HG02678 (cell line): ENCODE results near the gene CNTD1.

Source experiments
- ATAC-seq: cut with Tn5 transposase; IDR thresholded peaks from one replicate; pipeline ENCODE4 v1.9.1; 2021; ENCODE audit warnings: mild to moderate bottlenecking, moderate library complexity; ENCODE audit not compliant: unreplicated experiment

Gene CNTD1

DNA sequence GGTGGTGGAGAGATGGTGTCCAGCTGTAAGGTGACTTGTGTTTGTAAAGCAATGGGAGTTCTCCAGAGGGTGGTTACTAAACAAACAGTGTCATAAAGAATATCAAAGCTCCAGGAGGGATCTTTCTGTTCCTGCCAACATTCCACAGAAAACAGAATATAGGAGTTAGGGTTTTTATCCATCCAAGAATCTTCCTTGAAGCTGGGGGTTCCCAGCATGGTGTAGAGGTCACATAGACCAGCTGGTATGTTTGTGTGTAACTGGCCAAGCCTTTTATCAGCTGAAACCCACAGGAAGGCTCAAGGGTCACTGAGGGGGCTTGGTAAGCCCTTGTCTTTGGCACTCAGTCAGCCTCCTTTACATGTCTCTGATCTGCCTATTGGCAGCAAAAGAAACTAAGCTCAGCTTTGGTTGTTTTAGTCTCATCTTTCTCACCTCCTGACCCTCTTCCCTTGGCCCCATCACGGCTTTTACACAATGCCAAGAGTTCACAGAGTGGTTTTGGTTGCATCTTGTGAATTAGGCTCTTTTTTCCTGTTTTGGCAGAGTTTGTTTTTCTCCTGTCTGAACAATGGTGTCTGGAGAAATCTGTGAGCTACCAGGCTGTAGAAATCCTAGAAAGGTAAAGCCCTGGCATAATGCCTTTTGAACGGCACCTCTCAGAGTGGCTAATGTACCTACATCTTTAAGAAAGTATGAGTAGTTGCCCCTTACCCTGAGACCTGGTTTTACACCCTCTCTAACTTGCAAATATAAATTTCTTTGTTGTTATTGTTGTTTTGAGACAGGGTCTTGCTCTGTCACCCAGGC, 4.6 kb downstream of the CNTD1 start:
- no peak for ATAC-seq

DNA sequence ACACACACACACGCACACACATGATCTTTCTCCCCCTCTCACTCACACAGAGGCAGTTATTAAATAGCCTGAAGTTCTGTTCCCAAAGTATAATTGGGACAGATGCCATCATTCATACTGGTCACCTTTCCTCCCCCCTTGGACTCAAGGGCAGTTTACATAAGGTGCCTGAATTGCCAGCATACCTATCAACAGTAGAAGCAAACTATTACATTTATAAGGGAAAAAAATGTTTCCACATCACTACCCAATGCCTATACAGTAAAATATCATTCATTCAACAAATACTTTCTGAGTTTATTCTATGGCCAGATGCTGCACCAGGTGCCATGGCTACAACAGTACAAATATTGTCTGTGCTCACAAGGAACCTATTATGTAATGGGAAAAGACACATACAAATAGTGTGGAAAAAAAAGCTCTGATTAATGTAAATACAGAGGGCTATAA, 6.3 kb downstream of the CNTD1 start:
- no peak for ATAC-seq

DNA sequence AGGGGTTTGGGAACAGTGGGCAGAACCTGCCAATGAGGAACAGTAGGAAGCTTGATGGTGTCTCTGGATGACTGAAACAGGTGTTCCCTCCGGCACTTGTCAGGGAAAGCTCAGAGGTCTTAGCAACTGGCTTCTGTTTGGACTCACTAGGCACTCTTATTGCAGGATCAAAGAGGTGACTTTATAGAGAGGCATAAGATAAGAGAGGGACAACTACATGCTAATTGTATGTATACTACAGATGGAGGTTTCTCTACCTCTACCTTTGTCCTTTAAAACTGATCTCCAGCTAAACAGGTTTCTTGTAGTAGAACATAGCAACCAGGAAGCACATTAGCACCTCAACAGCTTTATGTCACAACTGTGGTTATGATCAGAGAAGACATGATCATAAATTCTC, 7.6 kb downstream of the CNTD1 start:
- ATAC-seq, result no peak

- ATAC-seq, result no peak
These were observed 10.6 kb downstream of the CNTD1 start for GRCh38 chr17:42809250-42809649.

- no peak for ATAC-seq
These were observed 16.2 kb downstream of the CNTD1 start for GRCh38 chr17:42814633-42815399.

- ATAC-seq, result no peak
These were observed 19.2 kb downstream of the CNTD1 start for GRCh38 chr17:42817866-42818265.

DNA sequence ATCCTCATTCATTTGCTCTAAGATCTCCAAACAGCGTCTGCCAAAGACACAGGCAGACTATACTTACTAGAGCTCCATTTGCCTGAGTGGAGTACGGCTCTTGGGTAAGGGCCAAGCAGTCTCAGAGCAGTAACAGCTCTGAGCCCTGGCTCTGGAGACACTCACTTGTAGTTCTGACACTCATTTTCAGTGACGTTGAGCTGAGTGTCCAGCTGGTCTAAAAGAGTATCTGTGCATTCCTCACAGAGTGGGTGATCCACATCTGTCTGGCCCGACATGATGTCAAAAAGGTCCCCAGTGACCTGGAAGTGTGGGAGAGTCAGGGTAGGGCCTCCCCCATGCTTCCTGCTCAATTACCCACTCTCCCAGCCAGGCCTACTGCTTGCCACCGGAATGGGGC, 19.7 kb downstream of the CNTD1 start:
- no peak for ATAC-seq

DNA sequence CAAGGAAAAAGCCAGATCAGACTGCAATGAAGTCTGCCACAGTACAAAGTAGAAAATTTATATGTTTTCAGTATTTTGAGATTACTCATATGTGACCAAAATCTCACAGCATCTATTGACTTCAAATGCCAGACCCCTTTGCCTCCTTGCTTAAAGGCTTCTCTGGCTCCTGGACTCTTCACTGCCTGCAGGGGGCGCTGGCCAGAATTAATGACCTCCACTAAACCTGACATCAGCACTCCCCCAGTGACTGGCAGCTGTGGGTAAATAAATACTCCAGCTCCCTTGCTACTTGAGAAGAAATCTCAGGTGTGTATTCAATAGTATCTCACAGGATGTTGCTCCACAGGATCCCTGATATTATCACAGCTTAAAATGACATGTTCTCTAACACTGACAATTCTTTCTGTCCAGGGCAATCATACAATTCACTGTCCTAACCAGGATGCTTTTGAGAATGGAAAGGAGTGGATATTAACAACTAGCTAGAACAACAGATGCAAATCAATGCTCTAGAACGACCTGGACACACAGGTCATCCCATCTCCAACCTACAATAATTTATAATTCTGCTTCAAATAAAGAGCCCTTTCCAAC, 21.4 kb downstream of the CNTD1 start:
- ATAC-seq, result no peak

GRCh38 chr17:42821176-42821575, 22.5 kb downstream of the CNTD1 start:
- ATAC-seq, result no peak

DNA sequence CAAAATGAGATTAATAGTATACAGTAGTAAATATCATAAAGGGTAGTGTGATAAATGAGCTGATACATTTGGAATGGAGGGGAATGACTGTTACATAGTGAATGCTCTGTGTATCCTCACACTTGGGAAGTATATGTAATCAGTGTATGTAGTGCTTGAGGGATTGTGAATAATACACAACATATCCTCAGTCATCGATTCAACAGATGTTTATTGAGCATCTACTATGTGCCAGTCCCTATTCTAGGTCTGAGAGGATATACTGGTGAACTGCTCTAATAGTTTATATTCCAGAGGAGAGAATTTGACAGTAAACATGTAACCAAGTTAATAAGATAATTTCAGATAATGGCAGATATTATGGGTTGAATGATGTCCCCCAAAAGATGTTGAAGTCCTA, 28.8 kb downstream of the CNTD1 start:
- ATAC-seq, result no peak

DNA sequence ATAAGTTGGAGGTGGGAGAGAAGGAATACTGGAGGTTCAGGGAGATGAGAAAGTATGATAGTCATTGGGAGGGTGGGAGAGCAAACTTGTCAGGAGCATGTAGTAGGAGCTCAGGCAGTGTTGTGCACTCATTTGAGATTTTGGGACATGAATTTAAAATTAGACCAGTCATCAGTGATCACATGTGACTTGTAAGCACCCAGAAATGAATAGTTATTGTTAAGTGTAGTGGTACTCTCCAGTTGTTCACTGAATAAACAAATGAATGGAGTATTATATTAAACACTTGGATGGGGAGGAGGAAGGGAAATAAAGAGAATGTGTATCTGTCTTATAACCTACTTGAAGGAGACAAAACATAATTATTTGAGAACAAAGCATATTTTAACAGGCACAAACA, 32.3 kb downstream of the CNTD1 start:
- ATAC-seq, result no peak

GRCh38 chr17:42832213-42832933, 33.7 kb downstream of the CNTD1 start:
- peak; percentile 4 for ATAC-seq

DNA sequence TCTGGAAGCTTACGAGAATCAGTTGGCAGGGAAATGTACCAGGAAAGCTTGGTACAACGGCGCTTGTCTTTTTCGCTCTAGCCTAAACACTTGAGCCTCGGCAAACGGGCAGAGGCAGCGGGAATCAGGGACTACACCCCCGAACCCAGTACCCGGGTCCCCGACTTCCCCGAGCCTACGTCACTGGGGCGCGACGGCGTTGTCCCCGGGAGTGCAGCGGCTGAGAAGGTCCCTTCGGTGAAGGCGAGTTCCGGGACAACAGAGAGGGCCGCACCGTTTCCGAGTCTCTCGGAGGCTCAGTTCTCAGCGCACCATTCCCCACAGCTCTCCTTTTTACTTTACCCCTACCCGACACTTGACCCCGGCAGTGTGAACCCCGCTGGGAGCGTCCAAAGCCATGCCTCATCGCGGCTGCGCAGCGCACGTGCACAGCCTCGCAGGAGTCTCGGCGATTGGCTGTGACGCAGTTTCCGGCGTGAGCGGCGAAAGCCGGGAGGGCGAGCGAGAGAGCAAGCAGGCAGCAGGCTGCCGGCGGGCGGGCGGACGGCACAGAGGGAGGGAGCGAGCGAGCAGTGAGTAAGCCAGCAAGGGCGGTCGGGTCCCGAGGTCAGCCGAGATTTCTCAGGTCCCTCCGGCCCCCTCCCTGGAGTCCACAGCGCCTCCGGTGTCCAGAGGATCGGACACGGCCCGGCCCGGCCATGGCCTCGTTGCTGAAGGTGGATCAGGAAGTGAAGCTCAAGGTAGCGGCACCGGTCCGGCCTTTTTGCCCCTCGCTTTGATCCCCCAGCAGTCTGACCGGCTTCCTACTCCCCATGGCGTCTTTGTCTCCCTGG, 34.5 kb downstream of the CNTD1 start, which contains the start of gene PSME3:
TSS of gene PSME3 (plus strand) at position 464 of the 833 bp plus-strand sequence. CDS start at position 699, 235 bp downstream.
- ATAC-seq, result peak; percentile 86

GRCh38 chr17:42833767-42834422, 35.2 kb downstream of the CNTD1 start:
- ATAC-seq, result no peak

GRCh38 chr17:42835732-42836131, 37.1 kb downstream of the CNTD1 start:
- no peak for ATAC-seq

DNA sequence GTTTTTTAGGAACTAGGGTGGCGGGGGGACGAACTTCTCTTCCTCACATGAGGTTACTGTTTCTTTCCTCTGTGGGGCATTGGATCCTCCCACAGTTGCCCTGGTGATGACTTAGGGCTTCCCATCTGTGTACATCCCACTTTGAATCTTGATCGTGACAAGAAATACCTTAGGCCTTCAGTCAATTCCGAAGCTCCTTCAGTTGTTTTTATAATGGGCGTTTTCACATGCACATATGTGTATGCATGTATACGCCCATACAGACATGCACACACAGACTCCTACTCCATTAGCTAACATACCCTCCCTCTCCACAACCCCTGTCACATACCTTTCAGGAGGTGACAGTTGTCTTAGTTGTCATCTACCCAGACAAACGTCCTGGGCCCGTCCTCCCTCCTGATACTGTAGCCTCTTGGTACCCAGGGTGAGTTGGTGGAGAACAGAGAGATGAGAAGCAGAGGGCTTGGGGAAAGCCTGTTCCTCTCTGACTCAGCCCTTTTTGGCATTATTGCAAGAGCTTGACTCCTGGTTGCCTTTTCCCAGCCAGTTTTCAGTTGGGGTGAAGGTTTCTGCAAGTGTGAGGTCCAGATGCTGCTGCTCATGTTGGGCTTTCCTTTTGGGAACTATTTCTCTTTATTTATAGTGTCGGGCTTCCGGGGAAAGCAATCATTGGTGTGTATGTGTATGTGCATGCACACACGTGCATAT, 43.5 kb downstream of the CNTD1 start:
- ATAC-seq, result no peak

DNA sequence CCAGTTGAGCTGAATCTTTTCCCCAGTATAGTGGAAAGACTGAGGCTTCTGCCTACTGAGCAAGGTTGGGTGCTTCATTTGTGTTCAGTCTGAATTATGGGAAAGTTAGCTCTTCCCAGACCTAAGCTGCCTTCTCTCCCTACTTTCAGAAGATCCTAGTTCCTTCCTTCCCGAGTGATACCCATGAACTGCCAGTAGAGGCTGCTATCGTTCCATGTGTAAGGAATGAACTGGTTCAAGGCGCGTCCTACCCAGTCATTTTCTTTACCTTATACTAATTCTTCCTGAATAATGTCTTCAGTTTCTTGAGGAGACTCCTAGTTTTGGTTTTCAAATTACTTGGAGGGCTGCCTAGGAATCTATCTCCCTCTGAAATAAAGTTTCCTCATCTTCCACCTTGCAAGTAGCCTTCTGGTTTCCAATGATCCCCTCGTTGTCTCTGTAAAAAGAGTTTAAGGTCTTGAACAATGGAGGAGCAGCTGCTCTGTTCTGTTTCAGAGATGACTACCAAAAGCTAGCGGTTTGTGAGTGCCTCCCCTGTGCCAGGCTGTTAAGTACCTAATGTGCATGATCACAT, 44.8 kb downstream of the CNTD1 start:
- no peak for ATAC-seq

DNA sequence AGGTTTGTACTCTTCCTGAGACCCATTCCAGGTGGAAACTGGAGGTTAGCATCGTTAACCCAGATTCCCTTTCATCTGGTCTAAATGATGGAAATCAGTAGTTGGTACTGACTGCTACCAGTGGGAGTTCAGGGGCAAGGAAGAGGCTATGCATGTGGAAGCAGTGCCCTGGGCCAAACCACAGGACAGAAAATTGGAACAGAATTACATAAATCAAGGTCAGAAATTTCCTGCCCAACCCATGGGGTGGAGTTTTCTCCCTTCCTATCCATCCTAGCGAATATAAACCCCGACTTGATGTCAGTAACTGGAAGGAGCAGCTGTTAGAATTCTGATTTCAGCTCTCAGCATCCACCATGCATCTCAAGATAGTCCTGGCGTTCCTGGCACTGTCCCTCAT, 45.6 kb downstream of the CNTD1 start, which contains the start of gene AOC2:
TSS of gene AOC2 (plus strand) at position 310 of the 400 bp plus-strand sequence. CDS start at position 357, 47 bp downstream.
- ATAC-seq, result no peak
